ENCODE results near the gene EFCAB8. TPM values are rescaled to one million over a fixed set of nuclear protein-coding genes. Genes with fewer than 3 reads are reported as not detected.
"Not testable (repeated sequence)": the region's sequence is repeated elsewhere in the genome, so short reads cannot be mapped to it uniquely, and the experiment has no call there.

EFCAB8 gene
- total RNA-seq, 4 donors from 2014 or later: 0.13 to 0.78 TPM; not detected in 2

DNA sequence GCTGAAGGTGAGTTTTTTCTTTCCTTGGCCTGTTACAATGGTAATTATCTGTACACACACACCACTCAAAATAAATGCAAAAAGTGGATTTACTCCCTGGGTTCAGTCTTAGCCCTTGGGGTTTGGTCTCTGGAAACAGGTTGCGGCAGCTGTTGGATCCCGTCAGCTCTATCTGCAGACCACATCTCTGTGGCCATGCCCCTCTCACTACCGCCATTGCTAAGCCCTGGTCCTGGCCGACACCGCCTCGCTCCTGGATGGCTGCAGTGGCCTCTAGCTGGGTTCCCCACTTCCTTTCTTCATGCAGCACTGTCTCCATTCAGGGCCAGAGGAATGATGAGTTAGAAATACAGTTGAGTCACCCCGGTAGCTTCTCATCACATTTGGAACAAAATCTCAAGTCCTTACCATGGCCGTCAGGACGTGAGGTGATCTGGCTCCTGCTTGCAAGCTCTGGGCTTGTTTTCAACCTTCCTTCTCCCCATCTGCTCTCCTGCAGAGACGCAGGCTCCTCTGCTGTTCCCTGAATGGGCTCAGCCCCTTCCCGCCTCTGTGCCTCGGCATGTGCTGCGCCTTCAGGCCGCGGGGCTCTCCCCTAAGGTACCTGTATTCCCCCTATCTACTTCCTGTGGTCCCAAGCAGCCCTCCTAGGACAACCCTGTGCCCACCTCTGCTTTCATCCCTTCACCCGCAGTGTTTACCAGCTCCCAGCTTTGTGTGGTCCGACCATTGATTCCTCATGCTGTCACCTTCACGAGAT, 38.0 kb downstream of the EFCAB8 start:
- Histone ChIP-seq H3K9me3 (no peaks in the 10 kb centered on the region), H3K27me3 (no peaks in the 10 kb centered on the region), H3K36me3 (no peaks in the 10 kb centered on the region), H3K4me3 (no peak overlapping the region), H3K27ac (no peak overlapping the region), H3K4me1 (no peaks in the 10 kb centered on the region)
- no peak for TF ChIP-seq CTCF (IDR thresholded peaks at IDR 0.05)
- TF ChIP-seq POLR2A (IDR thresholded peaks at IDR 0.05): no peak
- no peak for TF ChIP-seq EP300 (IDR thresholded peaks at IDR 0.05)
- no peak for TF ChIP-seq POLR2AphosphoS5 (IDR thresholded peaks at IDR 0.05)
- WGBS, 2 donors (ENCODE audit: low coverage in 1 of 2): 91% methylated on average over 18 of the region's 18 CpGs; no CpG with 5 or more reads in 1 of the 2 donors
- ATAC-seq: no peak

- Histone ChIP-seq H3K36me3 (no peaks in the 10 kb centered on the region), H3K4me3 (no peak overlapping the region), H3K27me3 (no peaks in the 10 kb centered on the region), H3K27ac (no peak overlapping the region), H3K9me3 (no peaks in the 10 kb centered on the region), H3K4me1 (no peaks in the 10 kb centered on the region)
- 37 to 100% methylated on average over 1 to 2 of the region's 6 CpGs for WGBS, 2 donors (ENCODE audit: low coverage in 1 of 2)
- ATAC-seq: no peak
- TF ChIP-seq POLR2A (IDR thresholded peaks at IDR 0.05): no peak
- no peak for TF ChIP-seq EP300 (IDR thresholded peaks at IDR 0.05)
- TF ChIP-seq CTCF (IDR thresholded peaks at IDR 0.05): no peak
- TF ChIP-seq POLR2AphosphoS5 (IDR thresholded peaks at IDR 0.05): no peak
These were observed 40.0 kb downstream of the EFCAB8 start for GRCh38 chr20:32898729-32899128.

DNA sequence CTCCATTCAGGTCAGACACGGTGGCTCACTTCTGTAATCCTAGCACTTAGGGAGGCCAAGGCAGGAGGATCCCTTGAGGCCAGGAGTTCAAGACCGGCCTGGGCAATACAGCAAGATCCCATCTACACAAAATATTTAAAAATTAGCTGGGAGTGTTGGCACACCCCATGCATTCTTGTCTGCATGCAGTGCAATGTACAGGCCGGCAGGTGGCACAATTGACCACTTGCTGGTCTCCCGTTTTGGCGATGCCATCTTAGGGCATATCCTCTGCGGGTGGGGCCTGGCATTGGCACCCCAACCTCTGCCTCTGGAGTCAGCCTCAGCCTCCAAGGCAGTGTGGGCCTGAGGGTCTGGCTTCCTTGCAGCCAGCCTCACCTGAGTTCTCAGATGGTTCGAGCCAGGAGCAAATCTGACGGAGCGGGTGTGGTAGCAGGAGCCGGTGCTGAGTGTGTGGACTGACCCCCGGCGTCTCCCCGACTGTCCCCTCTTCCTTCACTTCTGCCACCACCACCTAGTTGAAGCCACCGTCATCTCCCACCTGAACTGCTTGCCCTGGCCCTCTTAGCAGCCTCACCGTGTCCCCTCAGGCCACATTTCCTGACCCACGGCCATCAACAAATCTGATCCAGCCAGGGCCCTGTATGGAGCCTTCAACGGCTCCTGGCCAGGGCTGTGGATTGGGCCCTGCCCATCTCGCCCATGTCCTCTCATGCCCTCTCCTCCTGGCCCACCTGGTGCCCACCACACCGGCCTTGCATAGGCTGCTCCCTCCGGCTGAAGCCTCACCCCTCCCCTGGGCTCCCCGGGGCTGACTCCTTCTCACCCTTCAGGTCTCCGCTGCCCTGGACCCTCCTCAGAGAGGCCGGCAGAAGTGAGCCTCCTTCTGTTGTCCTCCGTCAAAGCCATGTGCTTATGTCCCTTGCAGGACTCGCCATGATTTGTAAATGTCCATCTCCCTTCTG, 44.0 kb downstream of the EFCAB8 start:
- ATAC-seq: no peak
- H3K4me3 ChIP-seq: no peak overlapping the region
- H3K27me3 ChIP-seq: no peaks in the 10 kb centered on the region
- TF ChIP-seq CTCF (IDR thresholded peaks at IDR 0.05): peak in 3 of 4 experiments; percentile 76 to 91 (median 85)
- no peak for TF ChIP-seq POLR2AphosphoS5 (IDR thresholded peaks at IDR 0.05)
- no peak for TF ChIP-seq EP300 (IDR thresholded peaks at IDR 0.05)
- no peak for TF ChIP-seq POLR2A (IDR thresholded peaks at IDR 0.05)
- no peaks in the 10 kb centered on the region for H3K4me1 ChIP-seq
- H3K9me3 ChIP-seq: no peaks in the 10 kb centered on the region
- H3K27ac ChIP-seq: no peak overlapping the region
- H3K36me3 ChIP-seq: no peaks in the 10 kb centered on the region
- WGBS, 2 donors (ENCODE audit: low coverage in 1 of 2): 61 to 100% methylated on average over 1 to 8 of the region's 25 CpGs

DNA sequence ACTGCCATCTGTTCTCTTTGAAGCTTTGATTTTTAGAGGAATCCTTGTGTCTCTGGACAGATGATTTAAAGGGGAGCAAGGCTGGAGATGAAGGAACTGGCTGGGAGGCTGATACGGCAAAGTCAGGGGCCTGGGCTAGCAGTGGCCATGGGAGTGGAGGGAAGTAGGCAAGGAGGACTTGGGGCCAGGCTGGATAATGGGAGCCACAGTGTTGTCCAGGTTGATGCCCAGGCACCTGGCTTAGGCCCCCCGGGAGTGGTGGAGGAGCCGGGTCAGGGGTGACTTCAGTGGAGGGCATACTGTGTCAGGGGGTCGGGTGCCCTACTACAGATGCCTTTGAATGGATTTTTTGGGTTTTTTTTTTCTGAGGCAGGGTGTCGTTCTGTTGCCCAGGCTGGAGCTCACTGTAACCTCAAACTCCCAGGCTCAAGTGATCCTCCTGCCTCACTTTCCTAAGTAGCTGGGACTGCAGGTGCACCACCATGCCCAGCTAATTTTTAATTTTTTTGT, 45.0 kb downstream of the EFCAB8 start:
- H3K36me3 ChIP-seq: no peaks in the 10 kb centered on the region
- no peaks in the 10 kb centered on the region for H3K4me1 ChIP-seq
- H3K27me3 ChIP-seq: no peaks in the 10 kb centered on the region
- no peak for ATAC-seq
- TF ChIP-seq POLR2AphosphoS5 (IDR thresholded peaks at IDR 0.05): no peak
- TF ChIP-seq POLR2A (IDR thresholded peaks at IDR 0.05): no peak
- no peak for TF ChIP-seq CTCF (IDR thresholded peaks at IDR 0.05)
- TF ChIP-seq EP300 (IDR thresholded peaks at IDR 0.05): no peak
- H3K4me3 ChIP-seq: no peak overlapping the region
- no peaks in the 10 kb centered on the region for H3K9me3 ChIP-seq
- 80 to 95% methylated on average over 1 to 2 of the region's 5 CpGs for WGBS, 2 donors (ENCODE audit: low coverage in 1 of 2)
- no peak overlapping the region for H3K27ac ChIP-seq

DNA sequence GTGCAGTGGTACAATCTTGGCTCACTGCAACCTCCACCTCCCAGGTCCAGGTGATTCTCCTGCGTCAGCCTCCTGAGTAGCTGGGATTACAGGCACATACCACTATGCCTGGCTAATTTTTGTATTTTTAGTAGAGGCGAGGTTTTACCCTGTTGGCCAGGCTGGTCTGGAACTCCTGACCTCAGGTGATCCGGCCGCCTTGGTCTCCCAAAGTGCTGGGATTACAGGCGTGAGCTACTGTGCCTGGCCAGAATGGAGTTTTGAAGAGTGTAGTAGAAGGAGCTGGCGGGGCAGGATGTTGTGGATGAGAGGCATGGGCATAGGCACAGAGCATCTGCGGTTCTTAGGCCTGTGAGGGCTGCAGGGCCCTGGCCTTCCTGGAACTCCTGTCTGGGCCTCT, 46.0 kb downstream of the EFCAB8 start:
- H3K36me3 ChIP-seq, ATAC-seq, H3K27ac ChIP-seq, H3K4me1 ChIP-seq, H3K27me3 ChIP-seq, H3K4me3 ChIP-seq, H3K9me3 ChIP-seq: not testable (repeated sequence)
- WGBS, 2 donors (ENCODE audit: low coverage in 1 of 2): 90 to 92% methylated on average over 2 of the region's 7 CpGs
